ENCODE data around the gene TUBGCP2.

TUBGCP2 gene

GRCh38 chr10:133278577-133279265 is 30.0 kb downstream of the TUBGCP2 start:
- peak; percentile 82 for DNase-seq (ENCODE audit: low read depth, low spot score)

GRCh38 chr10:133277993-133278576 is 30.6 kb downstream of the TUBGCP2 start:
- no peak for DNase-seq (ENCODE audit: low read depth, low spot score)

GRCh38 chr10:133277277-133277992 is 31.2 kb downstream of the TUBGCP2 start:
- no peak for DNase-seq (ENCODE audit: low read depth, low spot score)

GRCh38 chr10:133276435-133277201 is 32.1 kb downstream of the TUBGCP2 start, which contains the start of gene ADAM8:
ADAM8 (minus strand) TSS chr10:133276868; CDS start chr10:133276817, 51 bp downstream.
- peak; percentile 41 for DNase-seq (ENCODE audit: low read depth, low spot score)

GRCh38 chr10:133276100-133276434 is 32.6 kb downstream of the TUBGCP2 start:
- DNase-seq (ENCODE audit: low read depth, low spot score), result no peak

- no peak for DNase-seq (ENCODE audit: low read depth, low spot score)
Measured at GRCh38 chr10:133275684-133276092, 33.0 kb downstream of the TUBGCP2 start.

- no peak for DNase-seq (ENCODE audit: low read depth, low spot score)
Measured at GRCh38 chr10:133274751-133275683, 33.7 kb downstream of the TUBGCP2 start.

- no peak for DNase-seq (ENCODE audit: low read depth, low spot score)
Measured at GRCh38 chr10:133273534-133274143, 35.0 kb downstream of the TUBGCP2 start.

- DNase-seq (ENCODE audit: low read depth, low spot score), result no peak
Measured at GRCh38 chr10:133272964-133273420, 35.7 kb downstream of the TUBGCP2 start.

- DNase-seq (ENCODE audit: low read depth, low spot score), result no peak
Measured at GRCh38 chr10:133272301-133272963, 36.2 kb downstream of the TUBGCP2 start.

GRCh38 chr10:133271521-133272300 is 37.0 kb downstream of the TUBGCP2 start:
- DNase-seq (ENCODE audit: low read depth, low spot score), result no peak

GRCh38 chr10:133270773-133271297 is 37.8 kb downstream of the TUBGCP2 start:
- DNase-seq (ENCODE audit: low read depth, low spot score), result no peak

GRCh38 chr10:133270204-133270603 is 38.5 kb downstream of the TUBGCP2 start:
- no peak for DNase-seq (ENCODE audit: low read depth, low spot score)

- no peak for DNase-seq (ENCODE audit: low read depth, low spot score)
Measured at GRCh38 chr10:133269367-133269766, 39.3 kb downstream of the TUBGCP2 start.

GRCh38 chr10:133268532-133268931 is 40.1 kb downstream of the TUBGCP2 start:
- no peak for DNase-seq (ENCODE audit: low read depth, low spot score)

GRCh38 chr10:133267829-133268228 is 40.8 kb downstream of the TUBGCP2 start:
- DNase-seq (ENCODE audit: low read depth, low spot score), result no peak

- DNase-seq (ENCODE audit: low read depth, low spot score), result no peak
Measured at GRCh38 chr10:133267293-133267692, 41.4 kb downstream of the TUBGCP2 start.

GRCh38 chr10:133266056-133266795 is 42.4 kb downstream of the TUBGCP2 start:
- DNase-seq (ENCODE audit: low read depth, low spot score), result no peak

Data from astrocyte of the hippocampus (primary cell).